IPS-NIHi7 (cell line): ENCODE results near the gene CTTN.

Source experiments
- DNase-seq: peaks from one replicate; pipeline ENCODE4 v3.0.0; 2012; ENCODE audit warnings: mixed read lengths; ENCODE audit errors: extremely low spot score

Gene CTTN

DNA sequence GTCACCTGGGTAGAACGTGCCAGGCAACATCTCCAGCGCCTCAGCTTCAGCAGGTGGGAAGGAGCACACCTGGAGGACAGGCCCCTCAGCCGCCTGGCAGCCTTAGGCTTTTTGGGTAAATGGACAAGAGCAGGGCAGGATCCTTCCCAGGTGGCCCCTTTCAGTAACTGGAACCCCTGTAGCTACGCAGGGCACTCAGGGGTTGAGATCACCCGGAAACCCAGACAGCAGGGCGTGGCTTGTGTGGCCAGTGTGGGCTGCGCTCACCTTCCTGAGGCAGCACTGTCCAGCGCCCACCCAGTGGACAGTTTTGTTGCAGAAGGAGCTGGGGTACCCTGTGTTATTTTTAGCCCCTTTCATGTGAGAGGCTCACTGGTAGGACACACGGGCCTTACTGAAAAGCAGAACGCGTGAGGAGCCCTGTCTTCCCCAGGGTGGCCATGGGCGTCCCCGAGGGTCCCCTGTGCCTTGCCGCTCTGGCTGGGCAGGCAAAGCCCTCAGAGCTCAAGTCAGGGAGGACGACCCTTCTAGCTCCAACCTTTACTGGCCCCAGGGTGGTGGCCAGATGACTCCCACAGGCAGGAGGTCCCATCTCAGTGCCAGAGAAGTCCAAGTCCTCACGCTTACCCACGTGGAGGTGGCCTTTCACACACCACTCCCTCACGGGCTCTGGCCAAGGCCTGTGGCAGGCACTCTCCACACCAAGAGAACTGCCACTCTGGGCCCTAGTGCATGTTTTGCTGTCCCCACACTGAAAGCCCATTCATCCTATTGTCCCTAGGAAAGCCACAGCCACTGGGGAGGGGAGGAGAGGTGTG lies 75.8 kb downstream of the CTTN start:
- no peak for DNase-seq

DNA sequence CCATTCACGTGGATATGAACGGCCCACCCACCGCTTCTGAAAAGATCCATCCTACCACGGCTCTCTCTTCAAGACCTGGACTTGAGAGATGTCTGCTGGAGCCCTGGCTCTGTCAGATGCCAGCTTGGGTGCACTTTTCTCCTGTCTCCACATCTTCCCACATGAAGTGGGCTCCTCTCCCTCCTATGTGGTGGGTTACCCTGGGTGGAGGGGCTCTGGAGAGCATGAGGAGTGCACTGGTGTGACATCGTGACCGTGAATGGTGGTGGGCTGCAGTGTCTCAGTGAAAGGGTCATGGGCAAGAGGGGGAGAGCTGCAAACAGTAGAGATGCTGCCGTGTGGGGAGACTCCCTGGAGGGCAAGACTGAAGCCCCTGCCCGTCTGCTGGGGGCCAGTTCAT lies 76.4 kb downstream of the CTTN start:
- no peak for DNase-seq

DNA sequence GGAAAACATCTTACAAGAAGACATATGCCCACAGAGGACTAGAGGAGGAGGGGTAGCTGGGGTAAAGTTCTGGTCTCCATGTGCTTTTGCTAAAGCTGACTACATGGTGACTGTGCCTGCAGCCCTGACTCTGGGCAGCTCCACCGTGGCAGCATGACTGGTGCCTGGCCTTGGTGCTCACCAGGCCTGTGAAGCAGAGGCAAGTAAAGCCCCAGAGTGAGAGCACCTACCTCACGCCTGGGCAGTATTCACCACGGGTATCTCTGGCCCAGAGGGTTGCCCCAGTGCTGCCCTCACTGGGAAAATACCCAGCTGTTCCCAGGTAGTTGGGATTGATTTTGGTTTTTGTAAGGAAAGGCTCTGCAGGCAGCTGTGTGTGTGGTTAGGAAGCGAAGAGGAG lies 78.3 kb downstream of the CTTN start:
- no peak for DNase-seq

DNA sequence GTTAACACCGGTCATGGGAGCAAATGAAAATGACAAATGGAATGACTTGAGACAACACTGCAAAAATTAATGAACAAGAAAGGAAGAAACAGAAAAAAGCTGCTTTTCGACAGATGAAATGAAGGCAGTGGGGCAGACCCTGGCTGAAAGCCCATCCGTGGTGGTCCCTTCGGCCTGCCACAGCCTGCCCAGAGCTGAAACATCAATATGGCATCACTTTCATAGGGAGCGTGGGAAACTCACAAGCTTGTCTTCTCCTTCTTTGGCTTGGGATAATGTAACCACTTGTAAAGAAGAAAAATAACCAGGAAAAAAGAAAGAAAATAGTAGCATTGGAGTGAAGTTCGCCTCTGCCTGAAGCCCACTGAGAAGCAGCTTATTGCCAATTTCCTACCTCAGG lies 78.8 kb downstream of the CTTN start:
- no peak for DNase-seq

DNA sequence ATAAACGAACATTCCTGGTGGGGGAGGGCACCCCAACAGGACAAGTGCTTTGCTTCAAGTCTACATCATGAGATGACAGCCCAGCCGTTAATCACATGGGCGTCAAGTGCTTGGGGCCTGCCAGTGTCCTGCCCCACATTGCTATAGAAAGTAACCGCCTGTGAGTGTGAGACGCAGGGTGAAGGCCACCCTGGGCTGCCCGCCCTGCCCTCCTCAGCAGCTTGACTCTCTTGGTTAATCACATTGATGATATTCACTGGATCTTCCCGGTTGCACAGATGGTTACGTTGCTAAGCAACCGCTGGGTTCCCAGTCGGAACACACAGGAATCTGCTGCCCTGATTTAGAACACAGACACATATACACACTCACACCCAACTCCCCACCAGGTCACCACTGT lies 79.3 kb downstream of the CTTN start:
- no peak for DNase-seq

DNA sequence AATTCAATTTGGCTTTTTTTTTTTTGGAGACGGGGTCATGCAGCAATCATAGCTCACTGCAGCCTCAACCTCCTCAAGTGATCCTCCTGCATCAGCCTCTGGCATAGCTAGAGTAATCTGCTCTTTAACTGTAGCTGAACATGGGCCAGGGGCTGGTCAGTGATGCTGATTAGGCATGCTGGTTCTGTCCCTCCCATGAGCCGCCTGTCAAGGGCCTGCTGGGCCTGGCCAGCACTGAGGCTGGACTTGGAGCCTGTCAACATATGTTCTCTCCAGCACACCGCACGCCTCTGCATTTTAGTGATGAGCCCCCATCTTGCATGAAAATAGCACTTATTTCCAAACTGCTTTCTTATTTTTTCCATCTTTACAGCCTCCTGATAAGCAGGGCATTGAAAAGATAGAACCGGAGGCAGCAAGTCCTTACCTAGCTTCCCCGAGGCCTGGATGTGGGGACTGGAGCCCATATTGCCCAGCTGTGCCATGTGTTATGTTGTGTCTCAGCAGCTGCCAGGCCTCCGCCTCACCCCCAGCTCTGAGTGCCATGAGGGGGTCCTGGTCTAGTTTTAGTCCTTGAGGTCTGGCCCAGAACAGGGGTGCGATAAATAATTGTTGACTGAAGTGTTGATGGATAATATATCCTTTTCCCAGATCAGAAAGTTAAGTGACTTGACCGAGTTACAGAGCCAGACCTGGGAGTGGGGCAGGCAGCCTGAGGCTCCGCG lies 80.0 kb downstream of the CTTN start:
- no peak for DNase-seq

DNA sequence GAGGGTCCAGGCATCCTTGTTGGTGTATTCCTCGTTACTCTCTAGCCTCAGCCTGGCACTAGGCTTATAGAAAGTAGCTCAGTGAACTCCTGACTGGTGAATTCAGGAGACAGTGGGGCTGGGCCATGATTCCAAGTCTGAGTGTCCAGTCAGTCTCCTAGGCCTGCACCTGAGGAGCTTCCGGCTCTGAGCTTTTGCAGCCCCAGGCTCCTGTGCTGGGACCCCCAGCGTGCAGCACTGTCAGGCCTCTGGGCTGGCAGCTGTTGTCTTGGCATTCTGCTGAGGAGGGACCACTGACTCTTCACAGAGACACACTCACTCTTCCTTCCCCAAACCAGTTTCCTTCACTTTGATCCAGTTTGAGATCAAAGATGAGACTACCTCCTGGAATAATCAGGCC lies 82.4 kb downstream of the CTTN start:
- DNase-seq: no peak

DNA sequence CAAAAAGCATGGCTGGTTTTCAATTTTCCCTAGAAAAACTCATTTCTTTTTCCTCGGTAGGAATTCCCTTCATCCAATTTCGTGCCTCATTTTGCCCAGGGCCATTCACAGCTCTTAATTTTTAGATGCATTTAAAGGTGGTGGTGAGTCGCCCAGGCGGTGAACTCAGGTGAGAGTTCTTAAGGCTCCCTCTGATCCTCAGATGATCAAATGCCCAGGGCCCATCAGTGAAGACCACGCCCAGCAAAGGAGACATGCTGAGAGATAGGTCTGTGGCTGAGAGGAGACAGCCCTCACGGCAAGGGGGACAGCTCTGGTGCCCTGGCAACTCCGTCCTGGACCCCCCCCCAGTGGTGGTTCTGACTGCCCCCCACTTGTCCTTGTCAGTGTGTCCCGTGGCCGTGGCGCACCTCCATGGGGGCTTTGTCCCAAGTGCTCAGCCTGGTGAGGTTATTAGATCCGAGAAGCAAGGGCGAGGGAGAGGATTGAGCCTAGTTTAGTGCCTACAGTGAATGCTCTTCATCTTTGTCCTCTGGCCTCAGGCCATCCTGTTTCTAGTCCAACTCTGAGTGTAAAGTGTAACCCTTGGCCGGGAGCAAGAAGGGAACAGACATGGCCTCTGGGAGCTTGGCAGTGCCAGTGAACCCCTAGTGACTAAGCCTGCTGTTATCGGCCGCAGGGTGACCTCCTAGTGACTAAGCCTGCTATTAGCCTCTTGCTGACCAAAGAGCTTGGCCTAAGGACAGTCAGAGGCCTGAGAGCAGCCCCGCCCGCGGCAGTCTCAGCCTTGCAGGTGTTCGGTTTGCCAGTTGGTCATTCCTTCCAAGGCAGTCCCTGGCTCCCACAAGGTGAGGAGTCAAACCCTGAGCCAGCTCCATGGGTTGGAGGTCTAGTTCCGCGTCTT lies 83.5 kb downstream of the CTTN start:
- no peak for DNase-seq

DNA sequence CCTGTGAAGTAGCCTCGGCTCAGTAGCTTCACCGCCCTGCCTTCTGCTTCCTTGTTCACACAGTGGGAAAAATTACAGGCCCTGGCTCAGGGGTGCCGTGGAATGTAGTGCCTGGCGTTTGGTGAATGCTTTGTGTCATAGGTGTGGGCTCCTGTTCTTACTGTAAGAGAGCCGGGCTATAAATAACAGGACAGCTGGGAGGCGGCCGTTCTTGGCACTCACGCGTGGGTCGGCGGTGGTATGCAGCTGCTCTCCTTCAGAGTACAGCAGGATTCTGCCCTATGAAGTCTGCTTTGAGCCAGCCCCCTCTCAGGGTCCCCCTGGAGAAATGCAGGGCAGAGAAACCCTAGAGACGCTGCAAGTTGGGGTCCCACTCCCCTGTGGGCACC lies 84.2 kb downstream of the CTTN start:
- DNase-seq: no peak

DNA sequence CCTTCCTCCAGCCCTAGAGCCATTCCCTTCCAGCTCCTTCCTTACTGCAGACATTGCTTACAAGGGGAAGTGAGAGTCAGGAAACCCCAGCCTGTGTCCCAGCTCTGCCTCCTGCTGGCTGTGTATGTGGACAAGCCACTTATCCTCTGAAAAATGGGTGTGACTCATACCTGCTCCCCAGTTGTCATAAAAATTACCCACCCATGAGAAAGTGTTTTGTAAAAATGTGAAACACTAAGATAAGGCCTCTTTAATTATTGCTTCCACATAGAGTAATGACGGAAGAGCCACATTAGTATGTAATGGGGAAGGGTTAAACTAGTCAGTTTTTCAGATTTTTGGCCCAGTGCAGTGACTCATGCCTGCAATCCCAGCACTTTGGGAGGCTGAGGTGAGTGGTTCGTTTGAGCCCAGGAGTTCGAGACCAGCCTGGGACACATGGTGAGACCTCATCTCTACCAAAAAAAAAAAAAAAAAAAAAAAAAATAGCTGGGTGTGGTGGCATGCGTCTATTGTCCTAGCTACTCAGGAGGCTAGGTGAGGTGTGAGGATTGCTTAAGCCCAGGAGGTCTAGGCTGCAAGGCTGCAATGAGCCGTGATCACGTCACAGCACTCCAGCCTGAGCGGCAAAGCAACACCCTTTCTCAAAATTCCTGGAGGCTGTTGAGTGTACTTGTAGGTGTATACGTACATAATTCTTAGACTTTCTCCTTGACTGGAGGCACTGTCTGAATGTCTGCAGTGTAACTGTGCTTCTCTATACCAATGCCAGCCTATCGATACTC lies 84.9 kb downstream of the CTTN start:
- DNase-seq: peak; percentile 64

DNA sequence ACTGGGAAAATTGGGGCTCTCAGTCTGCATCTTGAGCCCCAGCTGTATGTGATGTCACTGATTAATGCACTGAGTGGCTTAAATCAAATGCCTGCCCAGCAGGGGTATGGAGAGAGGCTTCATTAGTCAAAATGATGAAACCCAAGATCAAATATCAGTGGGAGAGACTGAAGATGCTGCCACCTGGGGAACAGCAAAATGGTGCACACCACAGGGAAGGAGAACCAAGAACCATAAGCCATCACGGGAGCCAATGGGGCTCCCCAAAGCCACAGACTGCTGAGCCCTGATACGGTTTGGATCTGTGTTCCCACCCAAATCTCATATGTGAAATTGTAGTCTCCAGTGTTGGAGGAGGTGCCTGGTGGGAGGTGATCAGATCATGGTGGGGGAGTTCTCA lies 85.6 kb downstream of the CTTN start:
- no peak for DNase-seq

DNA sequence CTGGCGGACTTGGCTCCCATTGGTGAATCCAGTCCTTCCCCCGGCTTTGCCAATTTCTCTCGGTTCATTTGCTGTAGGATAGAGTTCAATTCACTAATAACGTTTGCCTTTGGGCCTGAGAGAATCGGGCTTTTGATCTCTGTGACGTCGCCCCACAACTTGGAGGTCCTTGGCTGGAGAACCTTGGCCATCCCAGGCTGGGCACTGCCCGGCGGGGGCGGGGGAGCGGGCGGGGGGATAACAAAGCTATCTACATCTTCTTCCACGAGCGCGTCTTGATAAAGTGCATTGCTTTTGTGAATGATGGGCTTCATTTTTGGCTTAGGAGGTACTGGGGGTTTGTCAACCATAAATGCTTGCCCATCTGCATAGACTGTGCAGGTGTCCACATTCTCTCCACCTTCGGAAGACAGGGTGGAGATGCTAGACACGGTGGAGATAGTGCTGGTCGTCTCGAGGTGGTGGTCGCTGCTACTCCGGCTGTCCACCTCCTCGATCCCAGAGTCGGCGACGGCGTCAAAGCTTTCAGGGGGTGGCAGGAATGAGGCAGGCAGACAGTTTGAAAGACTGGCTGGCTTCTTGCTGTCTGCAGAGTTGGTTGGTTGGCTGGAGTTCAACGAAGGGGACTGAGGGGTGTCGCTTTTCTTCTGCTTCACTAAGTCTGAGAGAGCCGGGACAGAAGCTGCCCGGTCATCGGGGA lies 87.1 kb downstream of the CTTN start:
- DNase-seq: no peak

DNA sequence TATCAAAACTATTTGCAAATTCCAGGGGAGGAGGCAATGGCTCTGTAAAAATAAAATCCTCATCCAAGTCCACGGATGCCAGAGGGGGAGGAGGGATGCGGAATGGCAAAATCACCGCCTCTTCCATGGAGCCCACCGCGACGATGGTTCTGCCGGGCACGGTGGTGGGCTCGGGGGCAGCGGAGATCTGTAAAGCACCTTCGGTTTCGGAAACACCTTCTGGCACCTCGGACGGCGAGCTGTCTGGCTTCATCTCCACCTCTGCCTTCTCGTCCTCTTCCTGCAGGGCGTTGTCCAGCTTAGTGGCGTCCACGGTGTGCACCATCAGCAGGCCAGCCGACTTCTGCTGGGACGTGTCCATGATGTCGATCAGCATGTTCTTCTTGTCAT lies 87.7 kb downstream of the CTTN start:
- DNase-seq: no peak
